ENCODE data around the gene RYK. TPM values are rescaled to one million over a fixed set of nuclear protein-coding genes. Genes with fewer than 3 reads are reported as not detected.

RYK gene
- polyA plus RNA-seq, 4 donors = 13.2 to 54.2 (median 22.0) TPM

- Histone ChIP-seq H3K4me1 (ENCODE audit: control insufficient read depth in 3 of 3, insufficient read depth in 2 of 3, low read depth in 1 of 3, low read length in 2 of 3) (no peaks in the 10 kb centered on the region), H3K27ac (ENCODE audit: low read depth in 1 of 3, low read length in 2 of 3) (no peak overlapping the region), H3K36me3 (ENCODE audit: control insufficient read depth in 3 of 3, insufficient read depth in 2 of 3, low read depth in 1 of 3, low read length in 3 of 3) (peaks cover 0 to 7% (median 4%) of the 10 kb centered on the region in 3 donors), H3K27me3 (ENCODE audit: control insufficient read depth in 3 of 3, insufficient read depth in 3 of 3, low read length in 3 of 3) (no peaks in the 10 kb centered on the region), H3K9me3 (ENCODE audit: control insufficient read depth in 2 of 2, insufficient read depth in 1 of 2, low read depth in 1 of 2, low read length in 1 of 2) (peaks cover 0 to 2% of the 10 kb centered on the region in 2 donors), H3K4me3 (ENCODE audit: low read depth in 1 of 3, low read length in 3 of 3) (no peak overlapping the region)
- FAIRE-seq = no peak
- 74 to 82% (median 81%) methylated on average over 3 of the region's 3 CpGs for WGBS, 3 donors
- no peak for DNase-seq
Measured at GRCh38 chr3:134147411-134147810, 103.2 kb downstream of the RYK start.

DNA sequence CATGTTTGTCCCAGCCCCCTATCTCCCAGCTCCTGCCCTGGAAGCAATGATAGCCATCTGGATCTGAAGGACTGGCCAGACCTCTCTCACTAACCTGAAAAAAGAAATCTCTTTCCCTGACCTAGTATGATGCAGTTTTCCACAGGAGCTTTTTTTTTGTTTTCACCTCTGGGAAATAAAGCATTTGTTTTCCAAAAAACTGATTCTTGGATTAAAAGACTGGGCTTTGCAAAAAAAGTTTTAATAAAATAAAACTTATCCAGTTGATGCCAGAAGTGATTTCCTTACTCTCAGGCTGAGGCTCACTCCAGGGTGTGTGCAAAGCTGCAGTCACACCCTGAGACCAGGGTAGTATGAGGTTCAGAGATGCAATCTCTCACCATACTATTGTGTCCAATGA lies 104.0 kb downstream of the RYK start:
- peaks cover 0 to 5% (median 2%) of the 10 kb centered on the region in 3 donors for H3K36me3 ChIP-seq (ENCODE audit: control insufficient read depth in 3 of 3, insufficient read depth in 2 of 3, low read depth in 1 of 3, low read length in 3 of 3)
- no peak overlapping the region for H3K4me3 ChIP-seq (ENCODE audit: low read depth in 1 of 3, low read length in 3 of 3)
- no peaks in the 10 kb centered on the region for H3K4me1 ChIP-seq (ENCODE audit: control insufficient read depth in 3 of 3, insufficient read depth in 2 of 3, low read depth in 1 of 3, low read length in 2 of 3)
- no peaks in the 10 kb centered on the region for H3K27me3 ChIP-seq (ENCODE audit: control insufficient read depth in 3 of 3, insufficient read depth in 3 of 3, low read length in 3 of 3)
- FAIRE-seq (no peak), DNase-seq (no peak)
- H3K27ac ChIP-seq (ENCODE audit: low read depth in 1 of 3, low read length in 2 of 3) = no peak overlapping the region
- peaks cover 0 to 2% of the 10 kb centered on the region in 2 donors for H3K9me3 ChIP-seq (ENCODE audit: control insufficient read depth in 2 of 2, insufficient read depth in 1 of 2, low read depth in 1 of 2, low read length in 1 of 2)

DNA sequence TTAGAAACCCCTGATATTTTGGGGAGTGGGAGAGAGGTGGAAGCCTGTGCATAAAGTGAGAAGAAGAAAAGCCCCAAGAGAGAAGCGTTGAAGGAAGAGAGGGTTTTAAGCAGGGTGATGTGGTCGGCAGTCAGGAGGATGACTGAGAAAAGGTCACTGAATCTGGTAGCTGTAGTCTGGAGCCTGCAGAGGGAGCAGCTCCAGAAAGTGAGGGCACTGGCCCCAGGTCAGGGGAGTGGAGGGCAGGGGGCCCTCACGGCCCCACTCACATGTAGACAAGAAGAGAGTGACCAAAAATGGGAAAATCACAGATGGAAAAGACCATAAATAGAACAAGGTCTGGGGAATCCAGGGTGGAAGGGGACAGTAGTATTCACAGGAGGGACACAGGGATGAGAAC lies 105.5 kb downstream of the RYK start:
- H3K9me3 ChIP-seq (ENCODE audit: control insufficient read depth in 2 of 2, insufficient read depth in 1 of 2, low read depth in 1 of 2, low read length in 1 of 2) = peaks cover 0 to 2% of the 10 kb centered on the region in 2 donors
- no peak for FAIRE-seq

GRCh38 chr3:134144694-134145093 lies 106.0 kb downstream of the RYK start:
- no peak for DNase-seq
- Histone ChIP-seq H3K9me3 (ENCODE audit: control insufficient read depth in 2 of 2, insufficient read depth in 1 of 2, low read depth in 1 of 2, low read length in 1 of 2) (peaks cover 0 to 5% of the 10 kb centered on the region in 2 donors), H3K27ac (ENCODE audit: low read depth in 1 of 3, low read length in 2 of 3) (peak overlapping the region in 1 of 3 donors; percentile 8), H3K4me1 (ENCODE audit: control insufficient read depth in 3 of 3, insufficient read depth in 2 of 3, low read depth in 1 of 3, low read length in 2 of 3) (no peaks in the 10 kb centered on the region), H3K4me3 (ENCODE audit: low read depth in 1 of 3, low read length in 3 of 3) (no peak overlapping the region), H3K27me3 (ENCODE audit: control insufficient read depth in 3 of 3, insufficient read depth in 3 of 3, low read length in 3 of 3) (no peaks in the 10 kb centered on the region), H3K36me3 (ENCODE audit: control insufficient read depth in 3 of 3, insufficient read depth in 2 of 3, low read depth in 1 of 3, low read length in 3 of 3) (peaks cover 0 to 5% (median 0%) of the 10 kb centered on the region in 3 donors)
- no peak for FAIRE-seq
- WGBS, 3 donors = 63 to 85% (median 77%) methylated on average over 3 of the region's 3 CpGs

More for the DNA sequence above, 105.5 kb downstream of the RYK start:
- 59 to 69% (median 69%) methylated on average over 3 of the region's 3 CpGs for WGBS, 3 donors
- DNase-seq = no peak
- Histone ChIP-seq H3K36me3 (ENCODE audit: control insufficient read depth in 3 of 3, insufficient read depth in 2 of 3, low read depth in 1 of 3, low read length in 3 of 3) (peaks cover 0 to 5% (median 0%) of the 10 kb centered on the region in 3 donors), H3K27ac (ENCODE audit: low read depth in 1 of 3, low read length in 2 of 3) (peak overlapping the region in 1 of 3 donors; percentile 8), H3K27me3 (ENCODE audit: control insufficient read depth in 3 of 3, insufficient read depth in 3 of 3, low read length in 3 of 3) (no peaks in the 10 kb centered on the region), H3K4me1 (ENCODE audit: control insufficient read depth in 3 of 3, insufficient read depth in 2 of 3, low read depth in 1 of 3, low read length in 2 of 3) (no peaks in the 10 kb centered on the region), H3K4me3 (ENCODE audit: low read depth in 1 of 3, low read length in 3 of 3) (no peak overlapping the region)

DNA sequence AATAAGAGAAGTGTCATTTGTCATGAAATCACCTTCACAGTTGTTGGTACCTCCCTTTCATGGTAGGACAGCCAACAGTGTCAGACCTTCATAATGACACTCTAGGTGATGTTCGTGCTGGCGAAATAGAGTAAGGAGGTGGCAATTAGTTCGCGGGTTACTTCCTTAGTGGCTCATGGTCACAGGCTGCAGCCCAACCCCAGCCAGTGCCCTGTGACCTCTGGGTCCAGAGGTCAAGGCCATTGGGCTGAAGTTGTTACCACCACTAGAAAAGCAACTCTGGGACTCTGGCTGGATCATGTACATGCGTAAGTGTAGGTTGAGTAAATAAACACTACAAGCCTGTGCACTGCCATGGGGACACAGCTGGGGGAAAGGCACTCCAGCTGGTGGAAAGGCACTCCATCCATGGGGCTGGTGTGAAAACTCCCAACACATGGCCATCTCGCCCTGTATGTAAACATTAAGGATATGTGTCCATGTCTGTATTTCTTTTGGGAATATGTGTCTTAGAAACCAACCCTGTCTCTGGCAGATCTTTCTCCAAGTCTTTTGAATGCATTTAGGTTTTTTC lies 106.7 kb downstream of the RYK start:
- WGBS, 3 donors = 78 to 90% (median 86%) methylated on average over 6 of the region's 6 CpGs

DNA sequence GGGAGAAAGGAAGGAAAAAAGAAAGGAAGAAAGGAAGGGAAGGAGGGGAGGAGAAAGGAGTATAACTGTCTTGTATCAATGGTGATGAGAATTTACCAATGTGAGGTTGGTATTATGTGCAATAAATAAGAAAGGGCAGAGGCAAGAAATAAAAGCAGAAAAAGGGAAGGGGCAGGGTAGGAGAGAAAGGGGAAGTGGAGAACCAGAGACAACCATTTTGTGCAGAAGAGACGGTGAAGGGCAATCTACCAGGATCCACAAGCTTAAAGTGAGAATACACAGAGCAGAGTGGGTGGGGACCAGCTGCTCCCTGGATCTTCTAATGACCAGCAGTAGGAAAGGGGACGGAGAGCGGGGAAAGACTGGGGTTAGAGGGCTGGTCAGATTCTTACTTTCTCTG lies 114.1 kb downstream of the RYK start:
- no peak for DNase-seq
- no peaks in the 10 kb centered on the region for H3K27me3 ChIP-seq (ENCODE audit: control insufficient read depth in 3 of 3, insufficient read depth in 3 of 3, low read length in 3 of 3)
- no peak overlapping the region for H3K27ac ChIP-seq (ENCODE audit: low read depth in 1 of 3, low read length in 2 of 3)
- WGBS, 3 donors = 86 to 98% (median 96%) methylated on average over 3 of the region's 3 CpGs
- H3K9me3 ChIP-seq (ENCODE audit: control insufficient read depth in 2 of 2, insufficient read depth in 1 of 2, low read depth in 1 of 2, low read length in 1 of 2) = peaks cover 0 to 8% of the 10 kb centered on the region in 2 donors
- peaks cover 0 to 3% (median 0%) of the 10 kb centered on the region in 3 donors for H3K4me1 ChIP-seq (ENCODE audit: control insufficient read depth in 3 of 3, insufficient read depth in 2 of 3, low read depth in 1 of 3, low read length in 2 of 3)
- H3K4me3 ChIP-seq (ENCODE audit: low read depth in 1 of 3, low read length in 3 of 3) = no peak overlapping the region
- no peak for FAIRE-seq
- H3K36me3 ChIP-seq (ENCODE audit: control insufficient read depth in 3 of 3, insufficient read depth in 2 of 3, low read depth in 1 of 3, low read length in 3 of 3) = no peaks in the 10 kb centered on the region

More for the DNA sequence above, 106.7 kb downstream of the RYK start:
- FAIRE-seq (no peak), DNase-seq (peak; percentile 7 to 18)
- no peak overlapping the region for H3K27ac ChIP-seq (ENCODE audit: low read depth in 1 of 3, low read length in 2 of 3)
- no peaks in the 10 kb centered on the region for H3K4me1 ChIP-seq (ENCODE audit: control insufficient read depth in 3 of 3, insufficient read depth in 2 of 3, low read depth in 1 of 3, low read length in 2 of 3)
- H3K27me3 ChIP-seq (ENCODE audit: control insufficient read depth in 3 of 3, insufficient read depth in 3 of 3, low read length in 3 of 3) = no peaks in the 10 kb centered on the region
- H3K36me3 ChIP-seq (ENCODE audit: control insufficient read depth in 3 of 3, insufficient read depth in 2 of 3, low read depth in 1 of 3, low read length in 3 of 3) = peaks cover 0 to 5% (median 0%) of the 10 kb centered on the region in 3 donors
- H3K4me3 ChIP-seq (ENCODE audit: low read depth in 1 of 3, low read length in 3 of 3) = no peak overlapping the region
- H3K9me3 ChIP-seq (ENCODE audit: control insufficient read depth in 2 of 2, insufficient read depth in 1 of 2, low read depth in 1 of 2, low read length in 1 of 2) = peaks cover 0 to 5% of the 10 kb centered on the region in 2 donors

GRCh38 chr3:134134698-134135415 lies 115.8 kb downstream of the RYK start:
- 66 to 94% (median 72%) methylated on average over 3 of the region's 3 CpGs for WGBS, 3 donors
- peaks cover 0 to 9% of the 10 kb centered on the region in 2 donors for H3K9me3 ChIP-seq (ENCODE audit: control insufficient read depth in 2 of 2, insufficient read depth in 1 of 2, low read depth in 1 of 2, low read length in 1 of 2)
- DNase-seq (no peak), FAIRE-seq (no peak)
- peaks cover 0 to 3% (median 0%) of the 10 kb centered on the region in 3 donors for H3K4me1 ChIP-seq (ENCODE audit: control insufficient read depth in 3 of 3, insufficient read depth in 2 of 3, low read depth in 1 of 3, low read length in 2 of 3)
- no peak overlapping the region for H3K4me3 ChIP-seq (ENCODE audit: low read depth in 1 of 3, low read length in 3 of 3)
- H3K27ac ChIP-seq (ENCODE audit: low read depth in 1 of 3, low read length in 2 of 3) = no peak overlapping the region
- H3K36me3 ChIP-seq (ENCODE audit: control insufficient read depth in 3 of 3, insufficient read depth in 2 of 3, low read depth in 1 of 3, low read length in 3 of 3) = no peaks in the 10 kb centered on the region
- H3K27me3 ChIP-seq (ENCODE audit: control insufficient read depth in 3 of 3, insufficient read depth in 3 of 3, low read length in 3 of 3) = no peaks in the 10 kb centered on the region

DNA sequence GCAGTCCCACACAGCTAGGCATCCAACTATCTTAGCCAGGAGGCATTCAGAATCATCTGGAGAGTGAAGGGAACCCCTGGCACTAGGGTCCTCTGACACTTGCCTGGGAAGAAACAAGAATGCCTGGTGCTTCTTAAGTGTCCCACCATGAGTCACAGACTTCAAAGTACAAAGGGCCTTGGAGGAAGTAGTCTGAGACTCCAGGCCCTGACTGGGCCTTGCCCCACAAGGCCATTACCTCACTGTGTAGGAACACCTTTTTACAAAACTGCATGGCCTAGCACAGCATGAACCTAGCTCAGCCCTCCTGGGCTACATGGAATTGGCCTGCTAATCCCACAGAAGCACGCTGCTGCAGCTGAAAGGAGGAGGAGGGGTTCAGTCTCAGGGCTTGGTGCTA lies 116.4 kb downstream of the RYK start:
- FAIRE-seq = no peak
- no peak overlapping the region for H3K4me3 ChIP-seq (ENCODE audit: low read depth in 1 of 3, low read length in 3 of 3)
- peak; percentile 34 to 52 for DNase-seq
- H3K4me1 ChIP-seq (ENCODE audit: control insufficient read depth in 3 of 3, insufficient read depth in 2 of 3, low read depth in 1 of 3, low read length in 2 of 3) = peaks cover 0 to 3% (median 0%) of the 10 kb centered on the region in 3 donors
- H3K9me3 ChIP-seq (ENCODE audit: control insufficient read depth in 2 of 2, insufficient read depth in 1 of 2, low read depth in 1 of 2, low read length in 1 of 2) = peaks cover 0 to 9% of the 10 kb centered on the region in 2 donors
- H3K27ac ChIP-seq (ENCODE audit: low read depth in 1 of 3, low read length in 2 of 3) = no peak overlapping the region
- H3K36me3 ChIP-seq (ENCODE audit: control insufficient read depth in 3 of 3, insufficient read depth in 2 of 3, low read depth in 1 of 3, low read length in 3 of 3) = no peaks in the 10 kb centered on the region
- no peaks in the 10 kb centered on the region for H3K27me3 ChIP-seq (ENCODE audit: control insufficient read depth in 3 of 3, insufficient read depth in 3 of 3, low read length in 3 of 3)
- 77 to 91% (median 79%) methylated on average over 1 of the region's 1 CpG for WGBS, 3 donors

Data from small intestine (tissue), 7 donors.